Right forelimb (tissue), 1 donor: ENCODE results near the gene TAC3.
A peak's percentile ranks its signal among the peaks of the same experiment; 100 is the strongest.
"Not testable (repeated sequence)": the region's sequence is repeated elsewhere in the genome, so short reads cannot be mapped to it uniquely, and the experiment has no call there.

Experiments used
- DNase-seq: peaks from one replicate; pipeline ENCODE4 v3.0.0-alpha.2; 2018

Gene TAC3

DNA sequence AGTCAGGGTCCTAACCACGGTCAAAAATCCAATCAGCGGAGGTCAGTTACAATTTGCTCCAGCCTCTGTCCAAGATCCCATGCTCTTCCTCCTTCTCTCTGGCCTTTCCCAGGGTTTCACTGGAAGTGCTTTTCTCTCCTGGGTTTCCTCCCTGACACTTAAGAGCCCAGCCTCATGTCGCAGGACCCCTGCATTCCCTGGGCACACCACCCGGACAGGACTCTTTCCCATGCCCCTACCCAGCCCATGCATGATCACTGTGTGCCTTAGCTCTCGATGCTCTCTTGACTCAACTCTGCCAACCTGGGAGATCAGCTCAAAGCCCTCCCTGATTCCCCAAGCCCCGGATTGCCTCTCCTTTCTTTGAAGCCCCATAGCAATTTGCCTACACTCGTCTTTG is 15.5 kb upstream of the TAC3 start:
- DNase-seq: no peak

DNA sequence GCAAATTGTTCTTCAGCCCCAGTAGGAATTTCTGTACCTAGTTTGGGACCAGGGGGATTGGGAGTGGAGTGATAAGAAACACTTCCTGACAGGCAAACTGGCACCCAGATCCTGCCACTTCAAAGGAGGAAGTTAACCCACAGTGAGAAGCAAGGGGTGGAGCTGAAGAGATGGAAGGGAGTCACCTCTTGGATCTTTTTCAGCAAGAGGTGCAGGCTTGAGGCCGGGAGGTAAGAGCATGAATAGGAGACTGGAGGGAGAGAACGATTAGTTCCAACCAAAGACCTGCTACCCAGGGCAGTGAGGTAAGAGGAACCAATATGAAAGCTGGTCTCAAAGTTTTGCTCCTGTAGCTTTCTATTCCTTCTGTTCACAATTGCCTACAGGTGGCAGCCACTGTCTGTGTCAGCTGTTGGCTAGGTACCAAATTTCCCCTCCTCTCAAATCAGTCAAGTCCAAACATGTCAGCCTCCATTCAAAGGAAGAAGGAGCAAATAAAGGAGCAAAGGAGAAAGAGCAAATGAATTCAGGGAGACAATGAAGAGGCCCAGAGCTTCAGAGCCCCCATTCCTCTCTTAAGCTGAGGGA is 14.9 kb upstream of the TAC3 start:
- DNase-seq: no peak

DNA sequence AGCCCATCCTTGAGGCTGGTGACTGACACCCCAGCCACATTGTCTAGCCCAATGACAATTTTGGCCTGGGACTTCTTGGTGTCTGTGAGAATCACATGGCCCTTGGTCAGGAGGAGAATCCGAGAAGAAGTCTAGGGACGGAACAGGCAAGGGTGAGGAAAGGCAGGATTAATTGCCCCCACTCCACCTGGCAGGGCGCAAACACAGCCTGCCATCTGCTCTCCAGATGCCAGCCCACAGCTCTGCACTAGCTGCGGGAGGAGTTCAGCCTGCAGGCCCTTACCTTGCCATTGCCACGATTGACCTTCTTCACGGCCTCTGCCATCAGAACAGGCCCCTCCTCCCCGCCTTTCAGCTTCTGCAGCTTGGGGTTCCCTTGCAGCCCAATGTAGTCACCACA is 13.1 kb upstream of the TAC3 start:
- no peak for DNase-seq

DNA sequence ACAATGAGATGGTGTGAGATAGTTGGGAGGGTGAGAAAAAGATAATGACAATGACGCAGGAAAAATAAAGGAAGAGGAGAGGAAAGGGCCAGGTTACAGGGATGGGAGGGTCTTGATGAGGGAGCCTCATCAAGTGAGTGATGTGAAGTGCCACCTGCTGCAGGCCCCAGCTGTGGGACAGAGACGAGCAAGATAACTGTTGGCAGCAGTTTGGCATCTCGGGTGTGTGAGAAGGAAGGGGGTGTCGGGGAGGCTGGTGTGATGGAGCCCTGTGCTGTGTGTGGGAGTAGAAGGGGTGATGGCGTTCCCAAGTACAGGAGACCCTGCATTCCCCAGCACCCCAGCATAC is 11.4 kb upstream of the TAC3 start:
- no peak for DNase-seq

DNA sequence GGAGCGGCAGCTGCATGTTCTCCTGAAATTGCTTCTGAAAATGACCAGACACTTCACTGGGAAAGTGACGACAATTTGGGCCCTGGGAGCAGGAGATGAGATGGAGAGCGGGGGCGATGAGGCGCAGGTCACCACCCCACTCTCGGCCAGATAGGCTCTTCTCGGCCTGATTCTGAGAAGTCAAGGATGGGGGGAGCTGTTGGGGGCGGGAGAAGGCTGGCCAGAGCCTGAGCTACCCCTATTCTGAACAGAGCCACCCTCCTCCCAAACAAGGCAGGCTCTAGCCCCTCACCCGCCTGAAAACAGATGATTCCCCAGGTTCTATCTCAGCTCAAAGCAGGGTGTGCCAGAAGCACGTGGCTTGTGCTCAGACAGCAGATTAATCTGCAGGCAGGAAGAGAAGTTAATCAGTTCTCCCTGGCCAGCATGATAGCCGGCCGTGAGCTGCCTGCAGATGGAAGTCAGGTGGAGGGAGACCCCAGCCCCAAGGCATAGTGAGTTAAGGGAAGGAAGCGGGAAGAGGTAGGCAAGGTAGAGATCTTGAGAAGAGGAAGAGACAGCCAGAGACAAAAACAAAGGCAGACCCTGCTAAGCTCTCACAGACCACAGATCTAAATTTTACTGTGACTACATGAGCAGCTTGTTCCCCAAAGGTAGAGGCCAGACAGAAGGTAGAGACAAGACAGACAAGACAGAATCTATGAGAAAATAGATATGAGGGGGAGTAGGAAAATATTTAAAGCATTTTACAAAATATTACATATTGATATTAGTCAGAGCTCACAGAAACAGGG is 10.9 kb upstream of the TAC3 start:
- DNase-seq: no peak

DNA sequence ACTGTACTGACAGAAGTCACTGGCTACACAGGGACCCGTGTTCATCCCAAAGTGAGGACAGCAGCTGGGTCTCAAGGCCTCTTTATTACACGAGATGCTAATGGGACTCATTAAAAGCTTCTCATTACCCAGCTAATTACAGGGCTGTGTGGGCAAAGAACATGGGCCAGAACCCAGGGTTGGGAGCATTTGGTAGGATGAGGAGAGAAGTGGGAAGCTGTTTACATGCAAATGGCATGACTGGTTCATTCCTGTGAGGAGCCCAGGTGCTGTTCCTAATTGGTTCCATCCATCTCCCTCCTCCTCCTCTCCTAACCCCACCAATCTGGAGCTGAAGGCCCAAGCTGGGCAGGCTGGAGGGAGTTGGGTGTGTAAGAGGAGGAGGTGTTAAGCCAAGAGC is 8.9 kb upstream of the TAC3 start:
- DNase-seq: no peak

DNA sequence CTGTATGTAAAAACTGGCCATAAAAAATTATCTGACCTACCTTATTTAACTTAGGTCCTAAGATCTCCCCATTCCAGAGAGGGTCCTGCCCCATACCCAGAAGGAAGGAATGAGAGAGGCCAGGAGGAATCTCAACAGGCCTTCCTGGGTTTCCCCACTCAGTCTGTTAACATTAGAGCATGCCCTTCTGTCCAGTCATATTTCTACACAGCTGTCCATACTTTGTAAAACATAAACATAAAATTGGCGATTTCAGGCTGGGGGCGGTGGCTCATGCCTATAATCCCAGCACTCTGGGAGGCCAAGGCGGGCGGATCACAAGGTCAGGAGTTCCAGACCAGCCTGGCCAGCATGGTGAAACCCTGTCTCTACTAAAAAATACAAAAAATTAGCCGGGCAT is 6.0 kb upstream of the TAC3 start:
- not testable (repeated sequence) for DNase-seq

DNA sequence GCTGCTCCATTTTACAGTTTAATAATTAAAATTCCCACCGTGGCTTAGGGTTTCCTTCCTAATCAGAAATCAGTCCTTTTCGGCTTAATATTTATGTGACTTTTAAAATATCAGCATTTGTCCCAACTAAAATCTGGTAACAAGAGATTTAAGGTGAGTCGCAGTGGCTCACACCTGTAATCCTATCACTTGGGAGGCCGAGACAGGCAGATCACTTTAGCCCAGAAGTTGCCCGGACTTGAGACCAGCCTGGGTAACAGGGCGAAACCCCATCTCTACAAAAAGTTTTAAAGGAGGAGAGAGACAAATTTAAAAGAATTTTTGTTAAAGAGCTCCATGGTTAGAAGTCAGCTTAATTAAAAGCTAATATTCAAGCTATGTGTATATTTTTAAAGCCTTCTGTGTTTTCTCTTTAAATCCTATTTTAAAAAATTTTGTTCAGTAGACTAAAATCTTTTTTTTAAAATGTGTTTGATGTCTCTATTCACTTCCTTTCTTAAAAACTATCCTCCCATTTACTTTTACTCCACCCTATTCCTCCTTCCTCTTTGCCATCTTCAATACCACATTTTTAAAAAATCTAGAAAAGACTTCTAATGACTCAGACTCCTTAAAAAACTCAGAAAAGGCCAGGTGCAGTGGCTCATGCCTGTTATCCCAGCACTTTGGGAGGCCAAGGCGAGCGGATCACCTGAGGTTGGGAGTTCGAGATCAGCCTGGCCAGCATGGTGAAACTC is 3.8 kb upstream of the TAC3 start:
- no peak for DNase-seq

DNA sequence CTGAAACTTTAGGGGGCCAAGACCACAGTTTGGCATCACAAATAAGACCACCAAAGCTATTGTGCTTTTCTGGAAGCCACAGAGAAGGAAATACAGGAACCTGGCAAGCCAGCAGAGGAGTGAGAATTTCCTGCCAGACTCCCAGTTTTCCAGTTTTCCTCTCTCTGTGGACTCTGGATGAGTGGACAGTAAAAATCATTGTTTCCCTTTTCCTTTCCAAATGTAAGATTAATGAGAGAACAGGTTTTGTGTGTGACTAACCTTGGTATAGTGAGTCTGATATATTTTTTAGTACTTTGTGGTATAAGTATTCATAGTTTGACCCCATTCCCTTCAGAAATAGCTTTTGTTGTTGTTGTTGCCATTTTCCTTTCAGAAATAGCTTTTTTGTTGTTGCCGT is 2.6 kb upstream of the TAC3 start:
- DNase-seq: no peak

DNA sequence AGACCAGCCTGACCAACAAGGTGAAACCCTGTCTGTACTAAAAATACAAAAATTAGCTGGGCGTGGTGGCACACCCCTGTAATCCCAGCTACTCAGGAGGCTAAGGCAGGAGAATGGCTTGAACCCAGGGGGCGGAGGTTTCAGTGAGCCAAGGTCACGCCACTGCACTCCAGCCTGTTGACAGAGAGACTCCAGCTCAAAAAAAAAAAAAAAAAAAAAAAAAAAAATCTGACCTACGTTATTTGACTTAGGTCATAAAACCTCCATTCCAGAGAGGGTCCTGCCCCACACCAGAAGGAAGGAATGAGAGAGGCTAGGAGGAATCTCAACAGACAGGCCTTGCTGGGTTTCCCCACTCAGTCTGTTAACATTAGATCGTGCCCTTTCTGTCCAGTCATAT is 2.0 kb upstream of the TAC3 start:
- DNase-seq: not testable (repeated sequence)

DNA sequence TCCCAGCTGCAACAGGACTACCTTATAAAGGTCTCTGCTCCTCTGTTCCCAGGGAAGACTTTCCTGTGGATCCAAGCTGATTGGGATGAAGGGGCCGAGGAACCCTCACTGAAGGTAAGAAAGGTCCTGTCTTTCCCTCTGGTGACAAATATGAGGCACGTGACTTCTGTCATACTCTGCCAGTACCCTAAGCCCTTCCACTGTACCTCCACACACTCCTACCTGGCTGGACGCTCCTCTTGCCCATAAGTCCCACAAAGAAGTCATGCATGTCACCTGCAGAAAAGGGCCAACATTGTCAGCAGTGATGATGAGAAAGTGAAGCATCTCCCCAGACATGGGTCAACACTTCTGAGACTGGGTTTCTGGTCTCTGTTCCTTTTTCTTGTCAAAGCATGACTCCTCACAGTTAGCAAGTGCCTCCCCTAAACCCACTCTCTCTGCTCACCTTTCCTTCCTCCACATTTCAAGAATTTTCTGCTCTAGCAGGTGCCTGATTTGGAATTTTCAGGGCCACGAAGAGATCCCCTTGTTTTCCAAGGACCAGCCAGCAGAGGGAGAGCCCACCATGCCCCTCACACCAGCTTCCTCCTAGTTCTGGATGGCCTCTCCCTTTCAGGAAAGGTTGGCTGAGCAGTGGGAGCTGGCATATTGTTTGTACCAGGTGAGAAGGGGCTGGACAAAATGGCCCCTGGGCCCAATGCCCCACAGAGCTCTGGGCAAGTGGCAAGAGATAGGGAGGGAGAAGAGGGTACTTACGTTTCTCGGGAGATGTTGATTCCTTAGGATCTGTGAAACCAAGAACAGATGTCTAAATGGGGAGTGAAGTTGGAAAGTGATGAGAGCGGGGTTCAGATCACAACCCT is 3.5 kb downstream of the TAC3 start:
- no peak for DNase-seq

DNA sequence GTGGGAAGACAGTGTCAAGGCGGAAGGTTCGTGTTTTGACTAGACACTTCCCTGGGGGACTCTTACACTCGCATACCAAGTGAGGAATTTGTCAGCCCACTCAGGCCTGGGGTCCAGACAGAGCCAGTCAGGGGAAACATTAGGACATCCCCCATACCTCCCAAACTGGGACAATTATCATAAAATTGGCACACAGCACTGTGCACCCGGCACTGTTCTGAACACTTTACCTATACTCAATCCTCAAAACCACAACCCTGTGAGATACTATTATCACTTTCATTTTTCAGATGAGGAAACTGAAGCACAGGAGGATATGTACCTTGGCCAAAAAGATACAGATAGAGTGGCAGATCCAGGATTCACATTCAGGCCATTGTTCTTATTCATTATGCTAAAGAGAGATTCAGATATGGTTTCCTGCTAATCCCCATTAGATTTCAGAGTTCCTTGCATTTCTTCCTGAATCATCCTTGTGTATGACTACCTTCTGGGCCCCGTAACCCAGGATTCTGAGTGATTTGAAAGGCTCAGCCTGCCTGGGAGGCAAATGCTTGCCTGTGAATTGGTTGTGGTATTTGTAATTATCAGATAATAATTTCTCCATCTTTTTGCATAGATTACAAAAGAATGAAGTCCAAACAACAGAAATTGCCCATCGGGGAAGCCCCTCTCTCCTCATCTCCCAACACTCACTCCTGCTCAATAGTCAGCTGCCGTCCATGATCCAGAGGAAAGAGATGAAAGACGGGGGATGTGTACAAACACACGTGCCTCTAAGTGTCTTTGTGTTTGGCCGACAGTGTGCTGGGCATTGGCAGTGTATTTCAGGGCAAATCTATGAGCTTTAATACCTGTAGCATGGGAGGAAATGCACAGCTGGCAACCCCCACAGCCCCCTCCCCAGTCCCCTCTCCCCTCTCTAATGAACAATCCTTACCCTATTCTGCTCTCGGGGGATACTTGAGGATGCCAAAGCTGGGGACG is 4.6 kb downstream of the TAC3 start:
- DNase-seq: no peak

DNA sequence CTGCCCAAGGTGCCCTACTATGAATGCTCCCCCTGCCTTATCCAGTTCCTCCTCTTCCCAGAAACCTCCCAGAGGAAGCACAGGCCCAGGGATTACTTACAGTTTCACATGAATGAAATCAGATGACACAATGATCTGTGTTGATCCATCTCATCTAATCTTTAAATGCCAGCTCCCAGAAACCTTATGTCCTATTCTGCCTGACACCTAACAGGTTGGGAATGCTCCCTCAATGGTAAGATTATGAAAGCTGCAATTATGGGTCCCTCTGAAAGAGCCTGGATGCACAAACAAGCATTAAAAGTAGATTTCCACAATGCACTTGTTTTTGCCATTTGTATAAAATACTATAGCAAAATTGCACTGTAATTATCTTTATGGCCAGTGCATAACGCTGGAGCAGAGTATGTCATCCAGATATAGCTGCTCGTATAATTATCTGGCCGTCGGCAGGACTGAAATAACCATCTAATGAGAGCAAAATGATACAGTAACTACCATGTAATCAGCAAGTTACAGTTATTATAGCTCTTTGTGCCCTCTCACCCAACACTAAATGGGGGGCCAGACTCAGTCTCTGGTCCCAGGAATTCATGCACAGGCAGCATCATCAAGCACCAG is 5.6 kb downstream of the TAC3 start:
- no peak for DNase-seq

DNA sequence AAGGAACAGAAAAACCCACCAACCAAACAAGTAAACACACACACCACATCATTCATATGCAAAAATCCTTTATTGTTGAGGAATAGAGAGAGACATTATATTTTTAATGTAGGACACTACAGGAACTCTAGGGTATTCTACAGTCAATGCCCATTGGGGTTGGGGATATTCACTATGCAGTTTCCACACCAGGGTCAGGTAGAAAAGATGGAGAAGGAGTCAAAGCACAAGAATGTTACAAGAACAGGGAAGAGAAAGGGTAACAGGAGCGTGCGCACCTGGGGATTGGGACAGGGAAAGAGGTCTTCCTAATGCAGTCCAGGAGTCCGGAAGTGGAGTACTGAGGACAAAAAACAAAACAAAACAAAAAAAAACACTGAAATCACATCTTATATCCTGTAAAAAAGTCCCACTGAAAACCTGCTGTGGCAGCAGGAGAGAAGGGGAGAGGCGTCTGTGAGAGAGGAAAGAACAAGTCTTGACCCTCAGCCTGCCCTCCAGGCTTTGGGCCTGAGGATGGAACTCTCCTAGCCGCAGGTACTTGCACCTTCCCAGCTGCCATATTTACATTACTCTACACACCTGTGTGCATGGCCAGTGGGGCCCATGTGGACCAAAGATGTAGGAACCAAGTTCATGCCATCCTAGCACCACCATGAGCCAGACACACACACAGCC is 6.2 kb downstream of the TAC3 start:
- DNase-seq: no peak

DNA sequence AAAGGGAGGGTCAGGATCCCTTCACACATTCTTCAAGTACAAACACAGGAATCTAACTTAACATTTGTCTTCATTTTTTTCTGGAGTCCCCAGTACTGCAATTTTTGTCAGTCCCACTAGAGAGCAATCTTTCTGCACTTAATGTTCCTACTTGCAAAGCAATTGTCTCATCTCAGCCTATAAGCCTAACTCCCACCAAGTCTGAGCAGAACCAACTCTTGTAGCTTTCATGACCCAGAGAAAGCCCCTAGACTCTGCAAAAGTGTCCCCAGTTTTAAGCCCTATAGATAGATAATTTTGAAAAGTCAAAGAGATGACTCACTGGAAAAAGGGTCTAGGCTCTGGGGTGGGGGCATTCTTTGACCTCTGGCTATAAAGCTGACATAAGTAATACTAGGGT is 8.2 kb downstream of the TAC3 start:
- DNase-seq: no peak

DNA sequence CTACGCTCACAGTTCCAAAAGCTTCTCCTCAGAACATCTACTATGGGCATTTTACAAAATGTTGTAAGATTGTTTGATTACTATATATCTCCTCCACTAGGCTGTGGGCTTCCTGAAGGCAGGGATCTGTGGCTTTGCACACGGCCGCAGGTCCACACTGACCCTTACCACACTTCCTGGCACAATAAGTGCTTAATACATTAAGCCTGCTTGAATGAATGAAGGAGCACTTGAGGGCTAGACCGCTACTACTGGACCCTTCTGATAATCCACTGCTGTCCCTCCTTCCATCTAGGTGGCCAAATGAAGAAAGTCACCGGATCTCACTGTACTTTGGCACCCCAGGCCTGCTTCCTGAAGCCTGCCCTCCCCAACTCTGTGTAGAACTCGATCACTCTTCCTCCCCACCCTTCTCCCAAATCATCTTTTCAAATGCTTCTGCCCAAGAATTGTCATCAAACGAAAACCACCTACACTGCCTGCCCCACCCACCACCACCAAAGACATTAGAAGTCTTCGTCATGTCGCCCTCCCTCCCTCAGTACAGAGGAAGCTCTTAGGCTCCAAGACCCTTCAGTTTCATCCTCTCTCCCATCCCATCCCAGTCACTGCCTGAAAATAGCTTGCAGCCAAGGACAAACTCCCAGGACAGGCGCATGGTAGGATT is 9.4 kb downstream of the TAC3 start:
- DNase-seq: no peak

DNA sequence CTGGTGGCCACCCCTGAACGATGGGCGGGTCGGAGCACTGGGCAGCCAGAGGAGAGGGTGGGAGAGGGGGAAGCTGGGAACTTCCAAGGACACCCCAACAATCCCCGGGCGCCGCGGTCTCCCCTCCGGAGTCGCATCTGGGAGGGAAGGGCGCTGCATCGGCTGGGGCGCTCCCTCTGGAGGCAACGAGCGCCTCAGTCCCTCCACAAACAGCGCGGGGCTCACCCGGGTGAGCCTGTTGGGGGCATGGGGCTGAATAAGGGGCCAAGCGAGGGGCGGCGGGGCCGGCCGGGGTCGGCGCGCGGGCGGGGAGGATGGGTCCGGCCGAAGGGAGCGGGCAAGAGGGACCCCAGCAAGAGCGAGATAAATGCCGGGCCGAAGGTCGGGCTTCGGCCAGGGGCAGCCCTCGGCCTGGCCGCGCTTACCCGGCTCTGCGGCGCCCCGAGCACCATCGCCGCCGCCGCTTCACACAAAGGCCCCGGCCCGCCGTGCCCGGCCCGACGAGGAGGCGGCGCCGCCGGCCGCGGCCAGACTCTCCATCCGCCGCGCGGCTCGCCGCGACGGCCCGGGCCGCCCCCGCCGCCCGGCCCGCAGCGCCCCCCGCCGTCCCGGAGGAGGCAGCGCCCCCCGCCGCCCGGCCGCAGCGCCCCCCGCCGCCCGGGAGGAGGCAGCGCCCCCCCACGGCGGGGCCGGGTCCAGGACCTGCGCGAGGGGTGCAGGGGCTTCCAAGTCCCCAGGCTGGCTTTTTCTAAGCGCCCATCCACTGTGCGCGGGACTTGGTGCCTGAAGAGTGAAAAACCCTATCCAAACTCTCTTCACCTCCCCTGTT is 10.1 kb downstream of the TAC3 start, which contains the start of gene ZBTB39:
Gene ZBTB39, minus strand, starts transcription at position 567 of the 829 bp plus-strand sequence. CDS start 1,629 bp downstream, outside the sequence.
- peak; percentile 79 for DNase-seq

DNA sequence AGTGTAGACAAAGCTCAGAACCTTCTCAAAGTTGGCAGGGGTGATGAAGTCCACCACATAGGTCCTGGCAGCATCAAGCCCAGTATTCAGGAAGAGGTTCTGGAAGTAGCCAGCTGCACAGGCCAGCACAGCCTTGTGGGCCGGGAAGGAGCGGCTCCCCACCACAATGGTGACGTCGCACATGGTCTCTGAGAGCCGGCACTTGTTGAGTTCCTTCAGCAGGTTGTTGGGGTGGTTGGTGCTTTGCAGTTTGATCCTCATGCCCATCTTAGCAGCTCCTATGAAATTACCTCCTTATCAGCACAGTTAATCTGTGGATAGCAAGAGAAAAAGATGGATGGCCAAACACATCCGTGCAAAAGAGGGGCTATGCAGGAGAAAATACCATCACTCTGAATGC is 11.7 kb downstream of the TAC3 start:
- DNase-seq: no peak

DNA sequence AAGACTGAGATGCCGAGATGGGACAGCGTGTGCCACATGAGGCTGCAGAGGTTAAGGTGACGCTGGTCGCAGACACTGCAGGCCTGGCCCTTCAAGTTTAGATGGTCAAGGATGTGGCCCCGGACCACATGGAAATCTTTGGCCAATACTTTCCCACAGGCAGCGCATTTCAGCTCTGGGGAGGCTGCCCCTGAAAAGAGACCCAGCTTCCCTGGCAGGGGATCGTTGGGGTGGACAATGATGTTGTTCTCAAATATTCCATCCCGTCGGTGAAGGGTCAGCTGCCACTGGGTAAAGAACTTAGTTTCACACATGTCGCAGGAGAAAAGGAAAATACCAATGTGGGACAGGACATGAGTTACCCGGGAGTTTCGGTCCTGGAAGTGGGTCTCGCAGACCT is 12.9 kb downstream of the TAC3 start:
- DNase-seq: no peak
